Measurements from ENCODE around the gene FEZF1. TPM values are rescaled to one million over a fixed set of nuclear protein-coding genes. Genes with fewer than 3 reads are reported as not detected.

FEZF1 gene
- total RNA-seq (not detected), polyA plus RNA-seq (not detected)

- WGBS: 5% methylated on average over 35 of the region's 35 CpGs
- Histone ChIP-seq H3K36me3 (ENCODE audit: insufficient read depth) (no peaks in the 10 kb centered on the region), H3K4me1 (ENCODE audit: insufficient read depth) (peaks cover 2% of the 10 kb centered on the region), H3K4me3 (ENCODE audit: low read depth, low read length) (peak within 1 kb of the TSS; percentile 26), H3K27ac (ENCODE audit: low read depth) (no peak within 1 kb of the TSS)
- DNase-seq (ENCODE audit: extremely low spot score): no peak
Observed at GRCh38 chr7:122304319-122304975, at the start of gene FEZF1. Gene FEZF1 (minus strand): TSS chr7:122304750. CDS start chr7:122304437, 313 bp downstream.

- WGBS: 47% methylated on average over 3 of the region's 3 CpGs
- Histone ChIP-seq H3K4me3 (ENCODE audit: low read depth, low read length) (no peak overlapping the region), H3K27ac (ENCODE audit: low read depth) (no peak overlapping the region), H3K36me3 (ENCODE audit: insufficient read depth) (no peaks in the 10 kb centered on the region), H3K4me1 (ENCODE audit: insufficient read depth) (no peaks in the 10 kb centered on the region)
- no peak for DNase-seq (ENCODE audit: extremely low spot score)
Observed at GRCh38 chr7:122352454-122352853, 47.9 kb upstream of the FEZF1 start.

- no peaks in the 10 kb centered on the region for H3K36me3 ChIP-seq (ENCODE audit: insufficient read depth)
- H3K27ac ChIP-seq (ENCODE audit: low read depth): no peak overlapping the region
- WGBS: 90% methylated on average over 3 of the region's 3 CpGs
- H3K4me1 ChIP-seq (ENCODE audit: insufficient read depth): no peaks in the 10 kb centered on the region
- no peak overlapping the region for H3K4me3 ChIP-seq (ENCODE audit: low read depth, low read length)
- DNase-seq (ENCODE audit: extremely low spot score): no peak
Observed at GRCh38 chr7:122350701-122351100, 46.2 kb upstream of the FEZF1 start.

- no peak for DNase-seq (ENCODE audit: extremely low spot score)
- H3K36me3 ChIP-seq (ENCODE audit: insufficient read depth): peaks cover 2% of the 10 kb centered on the region
- H3K4me3 ChIP-seq (ENCODE audit: low read depth, low read length): no peak overlapping the region
- H3K27ac ChIP-seq (ENCODE audit: low read depth): no peak overlapping the region
- no peaks in the 10 kb centered on the region for H3K4me1 ChIP-seq (ENCODE audit: insufficient read depth)
- WGBS: 82% methylated on average over 1 of the region's 1 CpG
Observed at GRCh38 chr7:122344303-122344620, 39.7 kb upstream of the FEZF1 start.

- Histone ChIP-seq H3K4me3 (ENCODE audit: low read depth, low read length) (no peak overlapping the region), H3K27ac (ENCODE audit: low read depth) (no peak overlapping the region), H3K4me1 (ENCODE audit: insufficient read depth) (no peaks in the 10 kb centered on the region), H3K36me3 (ENCODE audit: insufficient read depth) (peaks cover 2% of the 10 kb centered on the region)
- 84% methylated on average over 7 of the region's 7 CpGs for whole genome bisulfite sequencing
- no peak for DNase-seq (ENCODE audit: extremely low spot score)
Observed at GRCh38 chr7:122343601-122344302, 39.2 kb upstream of the FEZF1 start.

GRCh38 chr7:122340427-122340826 is 35.9 kb upstream of the FEZF1 start:
- Histone ChIP-seq H3K27ac (ENCODE audit: low read depth) (no peak overlapping the region), H3K36me3 (ENCODE audit: insufficient read depth) (peaks cover 2% of the 10 kb centered on the region), H3K4me1 (ENCODE audit: insufficient read depth) (no peaks in the 10 kb centered on the region), H3K4me3 (ENCODE audit: low read depth, low read length) (no peak overlapping the region)
- DNase-seq (ENCODE audit: extremely low spot score): no peak
- WGBS: 97% methylated on average over 1 of the region's 1 CpG

- Histone ChIP-seq H3K36me3 (ENCODE audit: insufficient read depth) (peaks cover 2% of the 10 kb centered on the region), H3K4me3 (ENCODE audit: low read depth, low read length) (no peak overlapping the region), H3K27ac (ENCODE audit: low read depth) (no peak overlapping the region), H3K4me1 (ENCODE audit: insufficient read depth) (no peaks in the 10 kb centered on the region)
- no peak for DNase-seq (ENCODE audit: extremely low spot score)
- 87% methylated on average over 6 of the region's 6 CpGs for WGBS
Observed at GRCh38 chr7:122339145-122339904, 34.8 kb upstream of the FEZF1 start.

- 65% methylated on average over 2 of the region's 2 CpGs for WGBS
- Histone ChIP-seq H3K27ac (ENCODE audit: low read depth) (no peak overlapping the region), H3K4me3 (ENCODE audit: low read depth, low read length) (no peak overlapping the region), H3K4me1 (ENCODE audit: insufficient read depth) (no peaks in the 10 kb centered on the region), H3K36me3 (ENCODE audit: insufficient read depth) (peaks cover 2% of the 10 kb centered on the region)
- no peak for DNase-seq (ENCODE audit: extremely low spot score)
Observed at GRCh38 chr7:122337011-122337410, 32.5 kb upstream of the FEZF1 start.

- no peak for DNase-seq (ENCODE audit: extremely low spot score)
- WGBS: 53% methylated on average over 8 of the region's 8 CpGs
- Histone ChIP-seq H3K27ac (ENCODE audit: low read depth) (no peak overlapping the region), H3K4me3 (ENCODE audit: low read depth, low read length) (no peak overlapping the region), H3K36me3 (ENCODE audit: insufficient read depth) (peaks cover 1% of the 10 kb centered on the region), H3K4me1 (ENCODE audit: insufficient read depth) (no peaks in the 10 kb centered on the region)
Observed at GRCh38 chr7:122329145-122329802, 24.7 kb upstream of the FEZF1 start.

GRCh38 chr7:122327969-122328368 is 23.4 kb upstream of the FEZF1 start:
- Histone ChIP-seq H3K27ac (ENCODE audit: low read depth) (no peak overlapping the region), H3K36me3 (ENCODE audit: insufficient read depth) (peaks cover 1% of the 10 kb centered on the region), H3K4me3 (ENCODE audit: low read depth, low read length) (no peak overlapping the region), H3K4me1 (ENCODE audit: insufficient read depth) (no peaks in the 10 kb centered on the region)
- no peak for DNase-seq (ENCODE audit: extremely low spot score)
- WGBS: 61% methylated on average over 3 of the region's 3 CpGs

GRCh38 chr7:122316467-122317388 is 12.2 kb upstream of the FEZF1 start:
- no peak for DNase-seq (ENCODE audit: extremely low spot score)
- Histone ChIP-seq H3K4me1 (ENCODE audit: insufficient read depth) (peaks cover 3% of the 10 kb centered on the region), H3K36me3 (ENCODE audit: insufficient read depth) (no peaks in the 10 kb centered on the region), H3K4me3 (ENCODE audit: low read depth, low read length) (no peak overlapping the region), H3K27ac (ENCODE audit: low read depth) (no peak overlapping the region)
- 3% methylated on average over 71 of the region's 71 CpGs for WGBS

- Histone ChIP-seq H3K4me1 (ENCODE audit: insufficient read depth) (peaks cover 4% of the 10 kb centered on the region), H3K36me3 (ENCODE audit: insufficient read depth) (no peaks in the 10 kb centered on the region), H3K27ac (ENCODE audit: low read depth) (no peak overlapping the region), H3K4me3 (ENCODE audit: low read depth, low read length) (no peak overlapping the region)
- WGBS: 5% methylated on average over 25 of the region's 25 CpGs
- DNase-seq (ENCODE audit: extremely low spot score): no peak
Observed at GRCh38 chr7:122315507-122316466, 11.2 kb upstream of the FEZF1 start.
